Epithelial cell of esophagus (primary cell): ENCODE measurements around the gene FAM184B.

Source experiments
- DNase-seq: peaks from one replicate; pipeline ENCODE4 v3.0.0; 2010; ENCODE audit warnings: low read depth
- H3K4me3 ChIP-seq: 2 replicates; pipeline ENCODE4 v1.5.1; 2011; ENCODE audit warnings: mild to moderate bottlenecking, low read length, control low read depth
- TF ChIP-seq, protein P1 (sequence below): IDR thresholded peaks from 2 replicates; pipeline ENCODE4 v1.5.1; 2011; ENCODE audit warnings: low read depth, mild to moderate bottlenecking, low read length, control low read depth, inconsistent platforms; ENCODE audit not compliant: insufficient read depth; ENCODE audit errors: missing control alignments

FAM184B gene

DNA sequence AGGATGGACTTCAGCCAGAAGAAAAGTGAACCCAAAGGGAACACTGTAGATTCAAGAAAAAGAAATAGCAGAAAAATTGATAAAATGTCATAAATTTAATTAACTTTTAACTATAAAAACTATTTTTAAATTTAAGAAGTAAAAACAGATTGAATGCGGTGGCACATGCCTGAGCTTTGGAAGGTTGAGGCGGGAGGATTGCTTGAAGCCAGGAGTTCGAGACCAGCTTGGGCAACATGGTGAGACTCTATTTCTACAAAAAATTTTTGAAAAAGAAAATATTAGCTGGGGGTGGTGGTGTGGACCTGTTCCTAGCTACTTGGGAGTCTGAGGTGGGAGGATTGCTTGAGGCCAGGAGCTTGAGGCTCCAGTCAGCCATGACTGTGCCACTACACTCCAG lies 3.0 kb downstream of the FAM184B start:
- TF ChIP-seq, protein P1, sequence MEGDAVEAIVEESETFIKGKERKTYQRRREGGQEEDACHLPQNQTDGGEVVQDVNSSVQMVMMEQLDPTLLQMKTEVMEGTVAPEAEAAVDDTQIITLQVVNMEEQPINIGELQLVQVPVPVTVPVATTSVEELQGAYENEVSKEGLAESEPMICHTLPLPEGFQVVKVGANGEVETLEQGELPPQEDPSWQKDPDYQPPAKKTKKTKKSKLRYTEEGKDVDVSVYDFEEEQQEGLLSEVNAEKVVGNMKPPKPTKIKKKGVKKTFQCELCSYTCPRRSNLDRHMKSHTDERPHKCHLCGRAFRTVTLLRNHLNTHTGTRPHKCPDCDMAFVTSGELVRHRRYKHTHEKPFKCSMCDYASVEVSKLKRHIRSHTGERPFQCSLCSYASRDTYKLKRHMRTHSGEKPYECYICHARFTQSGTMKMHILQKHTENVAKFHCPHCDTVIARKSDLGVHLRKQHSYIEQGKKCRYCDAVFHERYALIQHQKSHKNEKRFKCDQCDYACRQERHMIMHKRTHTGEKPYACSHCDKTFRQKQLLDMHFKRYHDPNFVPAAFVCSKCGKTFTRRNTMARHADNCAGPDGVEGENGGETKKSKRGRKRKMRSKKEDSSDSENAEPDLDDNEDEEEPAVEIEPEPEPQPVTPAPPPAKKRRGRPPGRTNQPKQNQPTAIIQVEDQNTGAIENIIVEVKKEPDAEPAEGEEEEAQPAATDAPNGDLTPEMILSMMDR: no peak
- H3K4me3 ChIP-seq: no peak overlapping the region
- no peak for DNase-seq

DNA sequence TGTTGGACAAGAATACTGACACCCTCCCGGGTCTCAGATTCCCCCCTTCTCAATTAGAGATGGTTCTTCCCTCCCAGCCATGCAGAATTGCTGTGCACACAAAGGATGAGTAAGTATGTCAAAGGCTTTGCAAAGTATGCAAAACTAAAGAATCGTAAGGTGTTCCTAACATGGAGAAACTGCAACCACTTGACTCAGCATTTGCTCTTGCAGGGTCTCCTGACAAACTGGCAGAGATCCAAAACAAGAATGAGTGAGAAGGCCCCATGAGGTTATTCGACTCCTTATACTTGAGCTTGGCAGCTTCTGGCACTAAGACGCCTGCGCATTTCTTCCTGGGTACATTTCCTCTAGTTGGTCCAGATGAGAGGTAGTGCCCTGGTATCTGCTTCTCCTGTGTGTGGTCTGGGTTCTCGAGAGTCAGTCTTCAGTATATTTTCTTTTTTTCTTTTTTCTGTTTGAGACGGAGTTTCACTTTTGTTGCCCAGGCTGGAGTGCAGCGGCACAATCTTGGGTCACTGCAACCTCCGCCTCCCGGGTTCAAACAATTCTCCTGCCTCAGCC lies 8.2 kb downstream of the FAM184B start:
- TF ChIP-seq, protein P1: no peak
- DNase-seq: no peak
- H3K4me3 ChIP-seq: no peak overlapping the region

DNA sequence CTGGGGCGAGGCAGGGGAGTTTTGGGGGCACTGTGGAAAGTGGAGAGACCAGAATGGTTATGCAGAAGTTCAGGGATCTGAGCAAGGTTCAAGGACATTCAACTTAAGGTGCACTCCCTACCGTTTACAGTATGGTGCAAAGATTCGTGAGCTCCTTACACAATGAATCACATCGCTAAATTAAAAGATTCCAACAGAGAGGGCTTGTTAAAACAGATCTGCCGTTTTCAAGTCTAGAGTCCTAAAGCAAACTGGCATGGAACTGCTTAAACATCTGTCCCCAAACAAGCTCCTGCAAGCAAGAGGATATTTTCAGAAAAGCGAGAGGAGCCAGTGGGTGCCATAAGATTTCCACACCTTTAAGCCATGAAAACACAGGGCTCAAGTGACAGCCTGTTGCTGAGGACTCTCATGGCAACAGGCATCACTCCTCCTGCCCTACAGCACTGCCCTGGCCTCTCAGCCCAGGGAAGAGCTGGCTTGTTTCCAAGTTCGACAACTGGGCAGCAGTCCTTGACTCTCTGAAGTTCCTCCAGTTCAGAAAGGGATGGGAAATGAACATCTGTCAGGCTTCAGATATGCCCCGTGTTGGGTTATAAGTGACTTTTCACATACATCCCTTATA lies 10.0 kb downstream of the FAM184B start:
- H3K4me3 ChIP-seq: no peak overlapping the region
- DNase-seq: peak; percentile 78
- TF ChIP-seq, protein P1: no peak

DNA sequence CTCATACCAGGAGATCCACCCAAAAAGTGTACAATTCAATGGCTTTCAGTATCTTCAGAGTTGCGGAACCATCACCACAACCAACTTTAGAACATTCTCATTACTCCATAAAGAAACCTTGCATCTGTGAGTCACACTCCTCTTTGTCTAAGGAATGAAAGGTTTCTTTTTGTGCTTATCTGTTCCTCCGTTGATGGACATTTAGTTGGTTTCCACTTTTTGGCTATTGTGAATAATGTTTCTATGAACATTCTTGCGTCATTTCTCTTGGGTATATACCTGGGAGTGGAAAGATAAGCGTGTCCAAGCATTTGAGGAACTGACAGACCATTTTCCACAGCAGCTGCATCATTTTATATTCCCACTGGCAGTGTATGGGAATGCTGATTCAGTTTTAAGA lies 10.6 kb downstream of the FAM184B start:
- TF ChIP-seq, protein P1: no peak
- DNase-seq: peak; percentile 28
- no peak overlapping the region for H3K4me3 ChIP-seq

DNA sequence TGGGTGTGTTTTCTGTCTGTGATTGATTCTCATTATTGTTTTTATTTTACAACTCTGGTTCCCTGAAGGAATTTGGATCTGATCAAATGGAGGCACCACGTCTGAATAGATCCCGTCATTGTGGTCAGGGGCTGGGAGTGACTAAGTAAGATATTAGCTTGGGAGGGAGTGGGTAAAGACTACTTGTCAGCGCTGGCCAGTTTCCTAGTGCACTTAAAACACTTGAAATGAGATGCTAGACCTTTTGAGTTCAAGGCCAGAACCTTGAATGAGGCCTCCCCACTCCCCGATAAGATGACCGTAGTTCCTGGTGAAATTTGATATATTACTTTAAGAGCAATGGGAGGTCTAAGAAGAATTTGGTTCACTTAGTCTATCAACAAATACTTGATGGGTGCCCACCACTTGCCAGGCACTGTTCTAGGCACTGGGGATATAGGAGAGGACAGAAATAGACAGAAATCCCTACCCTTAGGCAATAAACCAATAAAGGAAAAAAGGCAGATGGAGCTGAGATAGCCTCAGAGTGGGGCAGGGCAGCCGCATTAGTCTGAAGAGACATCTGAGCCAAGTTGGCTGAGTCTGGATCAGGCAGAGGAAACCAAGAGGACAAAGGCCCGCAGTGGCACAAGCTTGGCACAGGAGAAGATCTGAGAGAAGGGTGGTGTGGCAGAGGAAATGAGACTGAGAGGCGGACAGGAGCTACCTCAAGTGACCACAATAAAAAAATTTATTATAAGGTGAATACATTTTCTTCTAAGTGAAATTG lies 11.8 kb downstream of the FAM184B start:
- no peak for DNase-seq
- H3K4me3 ChIP-seq: no peak overlapping the region
- TF ChIP-seq, protein P1: no peak

DNA sequence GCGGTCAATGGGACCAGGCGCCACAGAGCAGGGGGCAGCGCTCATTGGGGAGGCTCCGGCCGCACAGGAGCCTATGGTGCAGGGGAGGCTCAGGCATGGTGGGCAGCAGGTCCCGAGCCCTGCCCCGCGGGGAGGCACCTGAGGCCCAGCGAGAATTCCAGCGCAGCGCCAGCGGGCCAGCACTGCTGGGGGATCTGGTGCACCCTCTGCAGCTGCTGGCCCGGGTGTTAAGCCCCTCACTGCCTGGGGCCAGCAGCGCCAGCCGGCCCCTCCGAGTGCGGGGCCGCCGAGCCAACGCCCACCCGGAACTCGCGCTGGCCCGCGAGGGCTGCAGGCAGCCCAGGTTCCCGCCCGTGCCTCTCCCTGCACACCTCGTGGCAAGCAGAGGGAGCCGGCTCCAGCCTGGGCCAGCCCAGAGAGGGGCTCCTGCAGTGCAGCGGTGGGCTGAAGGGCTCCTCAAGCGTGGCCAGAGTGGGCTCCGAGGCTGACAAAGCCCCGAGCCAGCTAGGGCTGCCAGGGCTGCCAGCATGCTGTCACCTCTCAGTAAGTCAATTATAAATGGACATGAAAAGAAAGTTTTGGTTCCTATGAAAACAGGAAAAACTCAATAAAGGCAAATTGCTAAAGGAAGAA lies 14.5 kb downstream of the FAM184B start:
- TF ChIP-seq, protein P1: no peak
- DNase-seq: no peak
- H3K4me3 ChIP-seq: no peak overlapping the region
